Heart left ventricle (tissue), 13 donors: ENCODE results near the gene TIAM2.

ENCODE experiments used
- CTCF ChIP-seq, 12 donors: fragments of 200-600 bp; sonication (generic) in 4 of 12; IDR thresholded peaks; one replicate each; pipeline versions ENCODE4 v1.5.0 to v1.8.0; 2018 to 2022; ENCODE audit warnings: antibody characterized with exemption in 12 of 12, mild to moderate bottlenecking in 5 of 12
- POLR2A ChIP-seq, 2 donors: fragments of 450-650 bp; IDR thresholded peaks; one replicate each; pipeline ENCODE4 v1.6.1; 2017; ENCODE audit warnings: antibody characterized with exemption in 2 of 2, mild to moderate bottlenecking in 2 of 2, moderate library complexity in 2 of 2
- donor health status: ischemic (EF 13 %, LVEDD 7.1; RV severe dilation, severe dysfunction).
- donor health status: DM: no; HTN: yes; CAD: no.
- donor health status: DM: no; HTN: no; CAD: no.
- donor health status: ischemic (EF 25% LVEDD 6.9; RV normal size, moderate dysfunction).
- donor health status: ischemic (EF 25% LVEDD 5.7; RV mildly dilated, moderate dysfunction).
- donor health status: ischemic (EF 35%, LVEDD 5.7; RV mildly dilated, moderate dysfunction).
- donor health status: nonischemic (EF 11% LVEDD 7.7; RV severe dilation, severe dysfunction).
- donor health status: DM: yes; HTN: yes; CAD: no.
- donor health status: PGD.
- donor health status: ischemic (EF 29% LVEDD 5.4; RV normal size, mild dysfunction).
- donor health status: nonischemic (EF 23%, LVEDD 6.1; RV moderate dilation, normal function).

- TF ChIP-seq CTCF (IDR thresholded peaks at IDR 0.05) (no peak), POLR2A (IDR thresholded peaks at IDR 0.05) (no peak)
Measured at GRCh38 chr6:155190677-155191076, 195.6 kb downstream of the TIAM2 start.
